GM18498 (cell line): ENCODE measurements around the gene RNASE13.

Experiments
- ATAC-seq: cut with Tn5 transposase; IDR thresholded peaks from one replicate; pipeline ENCODE4 v1.9.1; 2021; ENCODE audit warnings: mild to moderate bottlenecking, moderate library complexity; ENCODE audit not compliant: unreplicated experiment

Gene RNASE13

DNA sequence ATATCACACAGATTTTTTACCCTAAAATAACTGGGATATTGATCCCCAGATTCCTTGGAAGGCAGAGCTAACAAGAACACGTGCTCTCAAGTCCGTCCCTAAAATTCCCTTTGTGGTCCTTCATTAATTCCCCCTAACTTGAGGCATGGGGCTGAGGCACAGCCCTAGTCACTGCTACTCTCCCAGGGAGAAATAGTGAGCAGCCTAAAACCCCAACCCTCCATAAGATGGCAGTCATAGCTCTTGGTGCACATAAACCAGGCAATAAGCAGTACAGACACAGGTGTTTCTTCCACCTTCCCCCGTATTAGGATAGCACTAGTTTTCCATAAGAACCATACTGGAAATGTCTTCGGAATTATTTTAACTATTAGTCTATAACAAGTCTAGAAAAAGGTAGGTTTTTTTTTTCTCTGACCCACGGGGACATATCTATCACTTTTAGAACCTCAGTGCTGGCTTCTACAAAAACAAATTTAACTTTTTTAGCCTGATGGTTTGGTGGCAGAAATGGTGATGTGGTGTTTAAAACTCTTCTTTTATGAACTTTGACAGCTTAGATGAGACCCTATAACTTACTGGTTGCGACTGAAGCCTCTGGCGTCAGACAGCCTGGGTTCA, 32.4 kb upstream of the RNASE13 start:
- no peak for ATAC-seq

DNA sequence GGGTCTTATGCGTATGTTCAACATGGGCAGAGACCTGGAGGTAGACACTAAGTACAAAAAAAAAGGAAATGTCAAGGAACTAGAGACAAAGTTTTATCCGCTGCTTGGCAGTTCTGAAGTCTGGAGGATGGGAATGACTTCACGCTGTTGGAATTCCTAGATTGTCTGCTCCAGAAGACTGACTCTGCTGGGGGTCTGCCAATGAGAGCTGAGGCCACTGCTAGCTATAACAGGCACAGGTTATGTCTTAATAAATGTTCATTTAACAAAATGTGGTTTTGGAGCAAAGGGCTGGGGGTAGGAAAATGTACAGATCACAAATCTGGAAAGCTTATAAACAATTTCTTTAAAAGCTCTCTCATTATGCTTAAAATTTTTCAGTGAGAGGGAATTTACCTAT, 28.9 kb upstream of the RNASE13 start:
- ATAC-seq, result no peak

DNA sequence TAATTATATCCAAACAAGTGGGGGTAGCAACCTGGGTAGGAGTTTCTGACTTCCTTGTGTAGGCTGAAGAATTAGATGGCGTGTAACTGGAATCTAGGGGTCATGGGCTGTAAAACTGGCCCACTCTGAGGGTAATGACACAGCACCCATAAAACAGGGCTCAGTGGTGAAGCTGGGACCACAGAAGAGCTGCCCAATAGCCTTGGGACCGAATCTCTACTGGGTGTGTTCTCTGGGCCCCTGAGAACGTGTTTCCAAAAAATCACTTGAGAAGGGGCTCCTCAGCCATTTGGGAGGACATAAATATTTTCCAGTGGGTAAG, 26.7 kb upstream of the RNASE13 start:
- ATAC-seq, result no peak

DNA sequence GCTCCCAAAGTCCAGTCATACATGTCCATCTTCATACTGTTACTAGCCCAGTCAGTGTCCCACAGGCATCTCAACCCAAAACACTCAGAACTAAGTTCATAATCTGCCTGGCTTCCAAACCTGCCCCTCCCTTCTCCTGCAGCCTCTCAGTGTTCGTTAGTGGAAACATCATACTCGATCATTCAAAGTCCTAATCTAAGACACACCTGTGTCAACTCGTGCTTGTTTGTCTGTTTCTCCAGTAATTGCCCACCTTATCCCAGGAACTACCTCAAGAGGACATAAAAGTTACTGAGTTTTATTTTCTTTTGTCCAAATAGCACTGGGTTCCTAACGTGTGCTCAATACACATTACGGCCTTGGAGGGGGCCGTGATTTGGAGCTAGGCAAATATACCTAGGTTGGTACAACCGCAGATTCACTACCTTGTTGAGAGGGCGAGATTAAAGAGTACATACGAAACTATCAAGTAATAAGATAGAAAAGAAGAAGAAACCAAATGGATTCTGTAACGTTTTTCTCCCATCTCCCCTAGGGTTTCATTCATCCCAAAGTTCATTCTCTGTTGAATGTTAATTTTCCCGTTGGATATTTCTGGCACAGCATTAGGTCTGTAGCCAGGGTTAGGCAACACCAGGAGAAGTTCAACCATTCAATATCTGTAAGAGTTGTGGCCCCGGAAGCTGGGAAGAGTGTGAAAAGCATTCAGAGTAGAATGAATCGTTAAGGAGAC, 26.2 kb upstream of the RNASE13 start:
- no peak for ATAC-seq

DNA sequence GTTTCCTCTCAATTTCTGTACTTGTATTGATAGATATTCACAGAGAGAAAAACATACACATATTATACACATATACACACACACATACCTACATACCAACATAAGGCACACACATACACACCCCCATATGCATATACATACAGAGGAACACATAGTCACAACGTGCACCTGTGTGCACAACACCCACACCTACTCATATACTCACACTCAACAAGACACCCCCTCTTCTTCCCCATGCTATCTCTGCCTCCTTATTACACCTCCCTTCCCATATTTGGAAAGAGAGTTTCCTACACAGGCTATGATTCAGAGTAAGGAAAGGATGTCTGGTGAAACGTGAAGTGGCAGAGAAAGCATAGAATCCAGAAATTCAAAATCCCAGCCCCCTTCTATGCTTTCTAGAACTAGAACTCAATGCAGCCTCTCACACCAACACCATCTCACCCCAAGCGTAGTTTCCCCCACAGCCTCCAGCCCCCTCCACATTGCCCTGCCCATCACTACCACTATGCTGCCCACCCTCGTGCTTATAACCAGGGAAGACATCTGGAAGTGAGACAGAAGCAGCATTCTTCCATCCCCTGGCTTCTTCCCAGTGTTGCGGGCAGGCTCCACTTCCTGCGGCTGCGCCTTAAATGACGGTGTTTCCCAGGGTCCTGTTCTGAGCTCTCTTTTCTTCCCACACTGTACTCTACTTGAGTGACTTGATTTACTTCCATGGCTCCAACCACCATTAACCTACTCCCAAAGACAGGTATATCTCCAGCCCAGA, 25.4 kb upstream of the RNASE13 start:
- ATAC-seq, result no peak

DNA sequence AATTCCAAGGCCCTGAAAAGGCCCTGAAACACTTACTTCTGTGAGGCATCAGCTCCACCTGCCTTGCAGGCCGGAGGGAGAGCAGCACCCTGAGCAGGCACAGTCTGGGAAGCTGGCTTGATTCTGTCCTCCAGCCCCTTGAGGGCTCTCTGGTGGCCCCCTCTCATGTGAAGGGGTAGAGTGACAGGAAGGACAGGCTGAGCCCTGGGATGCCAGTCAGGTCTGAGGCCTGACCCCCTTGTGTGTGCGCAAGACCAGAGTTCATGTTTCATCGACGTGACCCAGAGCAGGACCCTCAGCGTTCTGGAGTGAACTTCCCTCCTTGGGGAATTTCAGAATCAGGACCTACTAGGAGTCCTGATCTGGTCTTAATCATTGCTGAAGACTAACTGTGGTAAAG, 24.3 kb upstream of the RNASE13 start:
- no peak for ATAC-seq

DNA sequence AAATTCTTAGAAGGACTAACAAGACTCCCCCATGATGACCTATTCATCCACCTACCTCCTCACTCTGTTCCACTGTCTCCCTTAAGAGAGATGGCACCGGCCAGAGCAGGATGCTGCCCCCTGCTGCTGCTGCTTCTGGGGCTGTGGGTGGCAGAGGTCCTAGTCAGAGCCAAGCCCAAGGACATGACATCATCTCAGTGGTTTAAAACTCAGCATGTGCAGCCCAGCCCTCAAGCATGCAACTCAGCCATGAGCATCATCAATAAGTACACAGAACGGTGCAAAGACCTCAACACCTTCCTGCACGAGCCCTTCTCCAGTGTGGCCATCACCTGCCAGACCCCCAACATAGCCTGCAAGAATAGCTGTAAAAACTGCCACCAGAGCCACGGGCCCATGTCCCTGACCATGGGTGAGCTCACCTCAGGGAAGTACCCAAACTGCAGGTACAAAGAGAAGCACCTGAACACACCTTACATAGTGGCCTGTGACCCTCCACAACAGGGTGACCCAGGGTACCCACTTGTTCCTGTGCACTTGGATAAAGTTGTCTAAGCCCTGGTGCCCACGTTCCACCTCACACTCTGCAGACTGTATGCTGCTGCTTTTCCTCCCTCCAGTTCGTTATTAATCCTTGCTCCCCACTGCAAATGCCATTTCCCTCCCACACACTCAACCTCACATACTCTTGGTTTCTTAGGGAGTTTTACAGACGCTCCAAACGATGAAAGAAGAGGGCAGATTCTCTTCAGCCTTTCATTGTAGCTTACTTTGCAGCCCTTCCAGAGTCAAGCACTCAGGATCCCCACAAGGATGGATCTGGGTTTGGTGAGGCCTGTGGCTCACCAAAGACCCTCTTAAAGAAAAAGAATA, 23.4 kb upstream of the RNASE13 start, which contains the start of gene RNASE8:
RNASE8 (plus strand) TSS at position 20 of the 873 bp plus-strand sequence; CDS start at position 91, 71 bp downstream.
- no peak for ATAC-seq

DNA sequence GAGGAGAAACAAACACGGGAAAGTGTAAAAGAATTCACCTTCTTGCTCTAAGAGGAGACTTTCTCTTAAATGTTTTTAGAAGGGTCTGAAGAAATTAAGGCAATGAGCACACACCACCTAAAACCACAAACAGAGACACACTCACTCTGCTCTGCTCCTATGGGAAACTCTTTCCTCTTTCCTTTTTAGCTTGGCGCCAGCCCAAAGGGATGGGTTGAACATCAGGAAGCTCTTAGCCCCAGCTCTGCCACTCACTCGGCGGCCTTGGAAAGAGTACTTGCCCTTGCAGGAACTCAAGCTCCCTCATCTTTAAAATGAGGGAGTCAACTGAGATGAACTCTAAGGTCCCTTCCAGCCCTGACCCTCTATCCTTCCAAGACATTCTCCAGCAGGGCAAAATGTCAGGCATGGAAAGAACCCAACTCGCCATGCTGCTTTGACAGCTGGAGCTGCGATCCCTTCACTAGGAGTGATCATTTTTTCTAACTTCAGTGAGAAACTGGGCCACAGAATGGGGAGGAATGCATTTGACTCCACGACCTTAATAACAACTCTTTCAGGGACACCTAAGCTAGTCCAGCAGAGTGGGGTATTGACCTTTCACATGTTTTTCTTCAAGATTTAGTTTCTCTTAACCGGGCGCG, 22.0 kb upstream of the RNASE13 start:
- no peak for ATAC-seq

DNA sequence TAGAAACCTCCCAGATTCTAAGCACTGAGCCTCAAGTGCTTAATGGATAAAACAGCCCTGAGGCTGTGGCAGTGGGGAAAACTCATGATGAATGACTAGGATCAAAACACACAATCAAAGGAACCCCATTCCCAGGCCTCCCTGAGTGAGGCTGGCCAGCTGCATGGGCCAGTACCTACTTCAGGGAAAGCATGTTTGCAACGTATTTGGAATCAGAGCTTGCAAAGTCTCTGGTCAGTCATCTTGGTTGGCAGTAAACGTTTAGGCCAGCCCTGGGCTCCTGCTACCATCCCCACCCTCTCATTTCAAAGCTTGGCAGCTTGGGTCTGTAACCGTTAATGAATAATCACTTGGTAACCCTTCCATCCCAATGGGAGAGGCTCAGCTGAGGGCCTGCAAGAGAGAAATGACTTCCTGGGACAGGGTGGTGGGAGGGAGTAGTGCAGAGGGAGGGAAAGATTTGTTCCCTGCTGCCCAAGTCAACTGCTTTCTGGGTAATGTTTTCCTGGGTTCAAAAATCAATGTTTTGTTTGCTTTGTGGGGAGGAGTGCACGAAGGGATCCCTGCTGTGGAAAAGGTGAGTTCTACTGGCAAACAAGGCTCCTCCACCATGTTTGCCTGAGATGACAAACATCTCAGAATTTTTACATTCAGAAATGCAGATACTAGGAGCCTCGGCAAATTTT, 21.0 kb upstream of the RNASE13 start:
- ATAC-seq, result no peak

DNA sequence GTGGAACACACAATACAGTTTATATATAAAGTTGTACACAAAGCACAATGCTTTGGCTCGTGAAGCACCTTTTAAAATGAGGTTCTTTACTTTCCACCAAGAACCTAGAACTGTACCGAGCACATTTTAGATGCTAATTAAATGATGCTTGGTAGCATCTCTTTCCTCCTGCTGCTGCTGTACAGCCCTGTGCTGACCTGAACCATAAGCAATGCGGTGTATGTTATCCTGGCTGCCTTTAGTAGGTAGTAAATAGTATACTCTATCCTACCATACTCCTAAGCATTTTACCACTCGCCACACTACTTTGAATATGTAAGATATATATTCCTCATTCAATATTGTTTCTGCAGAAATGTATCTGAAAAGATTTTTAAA, 20.1 kb upstream of the RNASE13 start:
- ATAC-seq, result no peak

DNA sequence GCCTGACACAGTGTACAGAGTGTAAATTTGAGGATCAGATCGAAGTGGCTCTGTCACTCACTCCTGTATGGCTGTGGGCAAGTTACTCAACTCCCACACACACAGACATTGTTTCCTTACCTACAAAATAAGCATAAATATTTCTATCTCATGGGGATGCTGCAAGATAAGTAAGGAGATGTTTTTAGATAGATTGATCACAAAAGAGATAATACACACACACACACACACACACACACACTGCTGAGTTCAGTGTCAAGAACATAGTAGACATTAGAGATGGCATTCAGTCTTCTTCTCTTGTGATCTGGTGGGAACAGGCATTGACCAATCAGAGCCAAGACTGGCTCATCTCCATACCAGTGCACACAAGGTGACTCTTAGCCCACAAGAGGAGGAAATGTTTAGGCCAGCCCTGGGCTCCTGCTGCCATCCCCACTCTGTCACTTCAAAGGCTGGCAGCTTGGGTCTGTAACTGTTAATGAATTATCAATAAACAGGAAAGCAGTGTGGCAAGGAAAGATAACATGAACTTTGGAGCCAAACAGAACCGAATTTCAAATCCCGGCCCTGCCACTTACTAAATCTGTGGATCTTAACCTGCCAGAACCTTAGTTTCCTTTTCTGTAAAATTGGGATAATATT, 19.6 kb upstream of the RNASE13 start:
- no peak for ATAC-seq

DNA sequence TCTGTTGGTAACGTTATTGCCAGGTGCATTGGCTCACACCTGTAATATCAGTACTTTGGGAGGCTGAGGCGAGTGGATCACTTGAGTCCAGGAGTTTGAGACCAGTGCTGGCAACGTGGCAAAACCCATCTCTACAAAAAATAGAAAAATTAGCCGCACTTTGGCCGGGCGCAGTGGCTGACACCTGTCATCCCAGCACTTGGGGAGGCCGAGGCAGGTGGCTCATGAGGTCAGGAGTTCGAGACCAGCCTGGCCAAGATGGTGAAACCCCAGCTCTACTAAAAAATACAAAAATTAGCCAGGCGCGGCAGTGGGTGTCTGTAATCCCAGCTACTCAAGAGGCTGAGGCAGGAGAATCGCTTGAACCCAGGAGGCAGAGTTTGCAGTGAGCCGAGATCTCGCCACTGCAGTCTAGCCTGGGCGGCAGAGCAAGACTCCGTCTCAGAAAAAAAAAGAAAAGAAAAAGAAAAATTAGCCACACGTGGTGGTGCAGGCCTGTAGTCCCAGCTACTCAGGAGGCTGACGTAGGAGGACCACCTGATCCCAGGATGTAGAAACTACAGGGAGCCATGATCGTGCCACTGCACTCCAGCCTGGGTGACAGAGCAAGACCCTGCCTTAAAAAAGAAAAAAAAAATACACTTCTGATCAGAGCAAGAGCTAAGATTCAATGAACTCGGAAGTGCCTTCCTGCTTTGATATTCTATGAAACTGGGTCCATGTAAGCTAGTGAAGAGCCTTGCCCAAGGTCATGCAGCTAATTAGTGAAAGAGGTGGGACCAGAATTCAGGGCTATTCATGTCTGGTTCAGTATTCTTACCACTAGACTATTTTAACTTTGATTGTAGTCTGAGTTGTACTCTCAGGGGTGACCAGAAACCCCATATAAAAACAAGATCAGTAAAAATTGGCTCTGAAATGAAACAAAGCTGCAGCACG, 18.8 kb upstream of the RNASE13 start:
- no peak for ATAC-seq

DNA sequence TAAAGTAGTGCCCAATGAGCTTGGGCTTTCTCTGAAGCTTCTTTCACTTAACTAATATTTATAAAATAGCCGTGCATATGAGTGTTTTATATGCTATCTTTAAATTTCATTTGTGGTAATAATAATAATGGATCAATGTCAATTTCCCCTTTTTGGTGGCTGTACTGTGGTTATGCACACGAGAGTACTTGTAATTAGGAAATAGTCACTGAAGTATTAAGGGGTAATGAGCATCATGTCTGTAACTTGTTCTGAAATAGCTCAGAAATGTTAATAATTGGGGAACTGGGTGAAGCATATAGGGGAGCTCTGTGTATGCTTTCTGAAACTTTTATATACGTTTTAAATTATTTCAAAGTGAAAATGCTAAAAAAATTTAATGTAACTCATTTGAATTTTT, 16.0 kb upstream of the RNASE13 start:
- ATAC-seq, result no peak

DNA sequence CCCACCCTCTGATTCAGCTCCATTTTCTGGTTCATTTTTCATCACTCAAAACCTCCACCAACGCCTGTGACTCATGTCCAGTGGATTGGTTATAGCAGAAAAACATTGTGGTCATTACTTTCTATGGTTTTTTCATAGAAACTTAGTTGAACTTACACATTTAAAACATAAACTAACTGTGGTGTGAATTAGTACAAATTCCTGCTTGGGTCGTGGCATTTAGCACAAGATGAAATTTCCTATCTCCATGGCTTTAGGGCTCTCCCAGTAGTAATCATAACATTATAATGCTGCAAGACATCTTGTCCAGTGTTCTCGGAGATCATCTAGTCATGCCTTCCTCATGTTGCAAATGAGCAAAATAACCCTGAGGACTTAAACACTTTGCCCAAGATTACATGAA, 14.7 kb upstream of the RNASE13 start:
- no peak for ATAC-seq

DNA sequence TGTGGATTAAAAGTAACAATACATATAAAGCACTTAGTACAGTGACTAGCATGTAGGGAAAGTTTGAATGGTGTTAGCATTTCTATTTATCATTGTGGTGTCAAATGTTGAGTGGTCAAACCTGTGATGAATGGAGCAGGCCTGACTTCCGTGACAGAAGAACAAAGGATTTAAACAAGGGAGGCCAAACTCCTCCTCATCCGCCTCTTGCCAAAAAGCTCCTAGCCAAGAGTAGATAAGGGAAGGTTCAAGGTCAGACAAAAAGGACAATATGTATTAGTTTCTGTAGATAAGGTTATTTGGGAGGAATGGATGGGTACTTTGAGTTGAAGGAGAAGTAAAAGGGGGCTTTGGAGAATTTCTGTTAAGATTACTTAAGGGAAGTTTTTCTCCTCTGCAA, 14.0 kb upstream of the RNASE13 start:
- no peak for ATAC-seq

DNA sequence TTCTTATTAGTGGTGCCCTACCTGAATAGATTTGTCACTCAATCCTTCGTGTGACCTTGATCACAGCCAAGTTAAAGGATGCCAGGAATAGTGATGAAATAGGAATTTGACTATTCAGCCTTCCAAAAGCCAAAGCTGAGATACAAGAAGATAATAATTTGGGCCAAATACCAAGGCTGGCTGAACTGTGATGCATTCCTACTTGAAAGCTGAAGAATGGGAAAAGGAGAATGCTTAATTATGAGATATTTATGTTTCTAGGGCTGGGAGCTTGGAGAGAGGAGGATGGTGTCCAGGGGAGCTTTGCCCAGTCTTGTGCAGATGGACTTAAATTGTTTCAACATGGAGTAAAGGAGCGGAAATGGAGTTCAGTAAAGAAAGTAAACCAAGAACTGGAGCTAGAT, 12.8 kb upstream of the RNASE13 start:
- no peak for ATAC-seq

DNA sequence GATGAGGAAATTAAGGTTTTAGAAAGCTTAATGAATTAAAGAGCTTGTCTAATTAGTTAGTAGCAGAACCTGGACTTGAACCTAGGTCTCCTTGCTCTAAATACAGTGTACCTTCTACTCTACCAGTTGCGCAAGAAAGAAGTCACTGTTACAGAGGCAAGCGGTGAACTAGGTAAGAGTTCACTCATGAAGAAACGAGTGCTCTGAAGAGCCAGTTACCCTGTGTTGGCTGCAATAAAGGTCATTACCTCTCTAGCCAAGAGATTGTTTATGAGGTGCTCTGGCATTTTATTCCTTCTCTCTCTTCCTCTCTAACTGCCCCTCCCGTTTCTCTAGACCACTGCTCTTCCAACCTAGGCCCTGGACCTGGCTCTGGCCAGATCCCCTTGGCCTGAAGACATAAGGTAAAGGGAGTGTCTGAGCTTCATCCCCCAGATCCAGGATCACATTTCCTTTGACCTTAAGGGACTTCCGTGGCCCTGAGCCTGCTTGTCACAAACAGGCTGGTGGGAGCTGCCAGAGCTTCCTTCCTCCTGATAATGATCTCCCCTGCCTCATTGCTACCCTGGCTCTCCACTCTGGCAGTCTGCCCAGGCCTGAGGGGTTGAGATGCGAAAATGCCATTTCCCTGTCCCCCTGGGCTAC, 9.5 kb upstream of the RNASE13 start:
- no peak for ATAC-seq

DNA sequence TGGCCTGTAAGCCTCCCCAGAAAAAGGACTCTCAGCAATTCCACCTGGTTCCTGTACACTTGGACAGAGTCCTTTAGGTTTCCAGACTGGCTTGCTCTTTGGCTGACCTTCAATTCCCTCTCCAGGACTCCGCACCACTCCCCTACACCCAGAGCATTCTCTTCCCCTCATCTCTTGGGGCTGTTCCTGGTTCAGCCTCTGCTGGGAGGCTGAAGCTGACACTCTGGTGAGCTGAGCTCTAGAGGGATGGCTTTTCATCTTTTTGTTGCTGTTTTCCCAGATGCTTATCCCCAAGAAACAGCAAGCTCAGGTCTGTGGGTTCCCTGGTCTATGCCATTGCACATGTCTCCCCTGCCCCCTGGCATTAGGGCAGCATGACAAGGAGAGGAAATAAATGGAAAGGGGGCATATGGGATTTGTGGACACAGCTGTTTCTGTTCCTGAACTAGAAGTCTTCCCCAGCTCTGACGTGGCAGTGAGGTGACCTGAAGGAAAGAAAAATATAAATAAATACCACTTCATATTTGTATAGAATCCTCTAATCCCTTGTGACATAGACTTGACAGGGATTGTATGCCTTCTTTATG, 8.9 kb upstream of the RNASE13 start:
- no peak for ATAC-seq
